ENCODE results near the gene EFNA2.
"Not testable (repeated sequence)": the region's sequence is repeated elsewhere in the genome, so short reads cannot be mapped to it uniquely, and the experiment has no call there.

The EFNA2 gene

DNA sequence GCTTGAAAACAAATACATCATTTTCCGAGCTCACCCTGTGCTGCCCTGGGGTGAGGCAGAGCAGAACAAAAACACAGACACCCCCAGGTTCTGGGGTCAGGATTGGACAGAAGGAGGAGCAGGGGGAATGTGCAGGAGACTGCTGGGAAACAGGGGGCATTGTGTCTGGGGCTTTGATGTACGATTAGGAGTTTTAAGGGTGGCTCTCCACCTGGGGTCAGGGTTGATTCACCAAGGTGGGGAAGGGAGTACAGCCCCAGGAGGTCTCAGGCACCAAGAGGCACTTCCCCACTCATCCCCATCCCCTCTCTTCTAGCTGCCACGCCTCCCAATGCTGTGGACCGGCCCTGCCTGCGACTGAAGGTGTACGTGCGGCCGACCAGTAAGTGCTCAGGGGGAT lies 12.6 kb downstream of the EFNA2 start:
- DNase-seq (ENCODE audit: low read depth in 2 of 2): no peak

DNA sequence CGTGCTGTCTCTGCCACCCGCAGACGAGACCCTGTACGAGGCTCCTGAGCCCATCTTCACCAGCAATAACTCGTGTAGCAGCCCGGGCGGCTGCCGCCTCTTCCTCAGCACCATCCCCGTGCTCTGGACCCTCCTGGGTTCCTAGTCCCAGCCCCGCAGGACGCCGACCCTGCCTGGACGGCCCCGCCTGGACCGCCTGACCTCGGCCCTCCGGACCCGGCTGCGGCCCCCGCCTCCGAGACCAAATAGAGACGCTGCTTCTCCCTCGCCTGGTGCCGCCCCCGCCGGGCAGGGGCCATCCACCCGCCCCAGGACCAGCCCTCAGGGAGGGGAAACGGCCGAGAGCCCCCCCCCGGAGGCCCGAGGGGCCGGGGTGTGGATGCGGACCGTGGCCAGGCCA lies 14.1 kb downstream of the EFNA2 start:
- no peak for DNase-seq (ENCODE audit: low read depth in 2 of 2)

- no peak for DNase-seq (ENCODE audit: low read depth in 2 of 2)
Measured at GRCh38 chr19:1300744-1301490, 15.2 kb downstream of the EFNA2 start.

- no peak for DNase-seq (ENCODE audit: low read depth in 2 of 2)
Measured at GRCh38 chr19:1302533-1303239, 17.0 kb downstream of the EFNA2 start.

GRCh38 chr19:1304197-1304924 lies 18.7 kb downstream of the EFNA2 start:
- no peak for DNase-seq (ENCODE audit: low read depth in 2 of 2)

DNA sequence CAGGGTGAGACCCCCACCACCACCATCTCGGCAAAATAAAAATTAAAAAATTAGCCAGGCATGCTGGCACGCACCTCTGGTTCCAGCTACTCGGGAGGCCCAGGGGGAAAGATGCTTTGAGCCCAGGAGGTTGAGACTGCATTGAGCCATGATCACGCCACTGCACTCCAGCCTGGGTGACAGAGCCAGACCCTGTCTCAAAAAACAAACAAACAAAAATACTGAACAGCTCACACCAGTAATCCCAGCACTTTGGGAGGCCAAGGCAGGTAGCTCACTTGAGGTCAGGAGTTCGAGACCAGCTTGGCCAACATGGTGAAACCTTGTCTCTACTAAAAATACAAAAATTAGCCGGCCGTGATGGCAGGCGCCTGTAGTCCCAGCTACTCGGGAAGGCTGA lies 19.7 kb downstream of the EFNA2 start:
- not testable (repeated sequence) for DNase-seq (ENCODE audit: low read depth in 2 of 2)

- no peak for DNase-seq (ENCODE audit: low read depth in 2 of 2)
Measured at GRCh38 chr19:1307320-1307719, 21.6 kb downstream of the EFNA2 start.

DNA sequence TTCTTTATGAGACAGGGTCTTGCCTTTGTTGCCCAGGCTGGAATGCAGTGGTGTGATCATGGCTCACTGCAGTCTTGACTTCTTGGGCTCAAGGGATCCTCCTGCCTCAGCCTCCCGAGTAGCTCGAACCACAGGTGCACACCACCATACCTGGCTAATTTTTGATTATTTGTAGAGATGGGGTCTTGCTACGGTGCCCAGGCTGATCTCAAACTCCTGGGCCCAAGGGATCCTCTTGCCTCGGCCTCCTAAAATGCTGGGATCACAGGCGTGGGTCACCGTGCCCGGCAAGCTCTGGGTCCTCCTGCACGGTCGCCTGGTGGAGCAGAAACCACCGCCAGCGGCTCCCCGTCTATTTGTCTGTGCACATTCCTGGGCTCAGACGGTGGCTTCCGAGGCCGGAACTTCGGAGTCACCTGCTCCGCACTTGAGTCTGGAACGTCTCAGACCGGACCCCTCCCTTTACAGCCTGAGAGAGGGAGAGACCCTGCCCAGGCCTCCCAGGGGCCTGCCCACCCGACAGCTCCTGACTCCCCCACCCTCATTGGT lies 22.2 kb downstream of the EFNA2 start:
- no peak for DNase-seq (ENCODE audit: low read depth in 2 of 2)

DNA sequence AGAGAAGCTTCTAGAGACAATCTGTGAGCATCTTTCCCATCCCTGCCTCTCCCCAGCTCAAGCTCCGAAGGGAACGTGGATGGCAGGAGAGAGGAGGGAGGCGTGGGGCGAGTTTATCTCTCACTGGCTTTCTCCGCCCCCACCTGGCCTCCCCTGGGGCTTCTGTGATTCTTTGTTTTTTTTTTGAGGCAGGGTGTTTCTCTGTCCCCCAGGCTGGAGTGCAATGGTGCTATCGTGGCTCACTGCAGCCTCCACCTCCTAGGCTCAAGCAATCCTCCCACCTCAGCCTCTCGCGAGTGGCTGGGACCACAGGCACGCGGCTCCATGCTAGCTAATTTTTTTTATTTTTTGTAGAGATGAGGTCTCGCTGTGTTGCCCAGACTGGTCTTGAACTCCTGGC lies 23.0 kb downstream of the EFNA2 start:
- DNase-seq (ENCODE audit: low read depth in 2 of 2): no peak

DNA sequence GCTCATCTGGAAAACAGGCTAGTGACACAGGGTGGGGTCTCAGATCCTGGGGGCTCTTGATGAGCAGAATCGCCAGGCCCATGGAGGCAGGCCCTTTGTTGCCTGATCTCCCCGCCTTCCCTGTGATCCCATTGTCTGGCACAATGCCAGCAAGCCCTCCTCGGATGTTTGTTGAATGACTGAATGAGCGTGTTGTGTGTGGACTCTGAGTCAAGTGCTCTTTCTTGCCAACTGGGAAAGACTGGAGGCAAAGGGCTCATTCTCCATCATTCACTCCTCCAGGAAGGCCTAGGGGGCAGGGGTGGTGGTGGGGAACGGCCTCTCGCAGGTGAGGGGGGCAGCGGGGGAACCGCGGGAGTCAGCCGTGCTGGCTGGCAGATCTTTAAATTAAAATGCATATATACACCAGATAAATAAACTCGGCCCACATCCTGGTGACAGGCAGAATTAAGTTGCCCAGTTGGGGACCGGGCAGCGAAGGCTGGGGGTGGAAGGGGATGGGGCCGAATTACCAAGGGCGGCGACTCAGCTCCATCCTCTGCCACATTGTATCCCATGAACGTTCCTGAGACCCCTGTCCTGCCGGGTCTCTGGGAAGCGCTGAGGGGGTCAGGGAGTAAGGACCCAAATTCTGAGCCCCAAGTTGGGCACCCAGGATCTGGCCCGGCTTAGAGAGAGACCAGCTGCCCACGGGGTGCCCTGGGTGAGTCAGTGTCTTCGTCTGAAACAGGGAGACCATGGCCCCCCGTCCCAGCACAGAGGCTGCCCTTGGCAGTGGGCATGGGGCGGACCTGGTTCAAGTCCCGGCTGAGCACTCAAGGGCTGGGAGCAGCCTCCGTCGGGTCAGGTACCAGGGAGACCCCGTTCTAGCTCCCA lies 24.5 kb downstream of the EFNA2 start:
- no peak for DNase-seq (ENCODE audit: low read depth in 2 of 2)

GRCh38 chr19:1310853-1311180 lies 25.1 kb downstream of the EFNA2 start:
- no peak for DNase-seq (ENCODE audit: low read depth in 2 of 2)

DNA sequence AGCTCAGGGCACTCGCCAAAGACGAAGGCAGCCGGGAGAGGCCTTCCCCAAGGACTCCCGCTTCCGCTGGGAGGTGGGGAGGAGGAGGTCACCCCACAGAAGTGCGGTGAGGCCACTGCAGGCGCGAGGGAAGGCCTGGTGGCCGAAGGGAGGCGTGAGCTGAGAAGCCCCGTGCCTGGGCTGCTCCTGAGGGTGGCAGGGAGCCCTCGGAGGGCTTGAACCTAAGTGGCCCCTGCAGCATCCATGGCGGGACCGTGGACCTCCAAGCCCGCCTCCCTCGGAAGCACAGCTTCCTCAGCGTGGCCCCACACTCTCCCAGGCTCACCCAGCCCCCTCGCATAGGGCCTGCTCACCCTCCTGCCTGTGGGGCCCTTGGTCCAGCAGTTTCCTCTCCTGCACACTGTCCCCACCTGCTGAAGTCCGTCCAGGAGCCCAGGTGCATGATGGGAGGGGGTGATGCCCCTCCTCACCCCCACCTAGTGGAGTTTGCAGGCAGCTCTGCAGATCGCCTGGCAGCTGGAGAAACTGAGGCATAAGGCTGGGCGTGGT lies 25.9 kb downstream of the EFNA2 start:
- DNase-seq (ENCODE audit: low read depth in 2 of 2): no peak

DNA sequence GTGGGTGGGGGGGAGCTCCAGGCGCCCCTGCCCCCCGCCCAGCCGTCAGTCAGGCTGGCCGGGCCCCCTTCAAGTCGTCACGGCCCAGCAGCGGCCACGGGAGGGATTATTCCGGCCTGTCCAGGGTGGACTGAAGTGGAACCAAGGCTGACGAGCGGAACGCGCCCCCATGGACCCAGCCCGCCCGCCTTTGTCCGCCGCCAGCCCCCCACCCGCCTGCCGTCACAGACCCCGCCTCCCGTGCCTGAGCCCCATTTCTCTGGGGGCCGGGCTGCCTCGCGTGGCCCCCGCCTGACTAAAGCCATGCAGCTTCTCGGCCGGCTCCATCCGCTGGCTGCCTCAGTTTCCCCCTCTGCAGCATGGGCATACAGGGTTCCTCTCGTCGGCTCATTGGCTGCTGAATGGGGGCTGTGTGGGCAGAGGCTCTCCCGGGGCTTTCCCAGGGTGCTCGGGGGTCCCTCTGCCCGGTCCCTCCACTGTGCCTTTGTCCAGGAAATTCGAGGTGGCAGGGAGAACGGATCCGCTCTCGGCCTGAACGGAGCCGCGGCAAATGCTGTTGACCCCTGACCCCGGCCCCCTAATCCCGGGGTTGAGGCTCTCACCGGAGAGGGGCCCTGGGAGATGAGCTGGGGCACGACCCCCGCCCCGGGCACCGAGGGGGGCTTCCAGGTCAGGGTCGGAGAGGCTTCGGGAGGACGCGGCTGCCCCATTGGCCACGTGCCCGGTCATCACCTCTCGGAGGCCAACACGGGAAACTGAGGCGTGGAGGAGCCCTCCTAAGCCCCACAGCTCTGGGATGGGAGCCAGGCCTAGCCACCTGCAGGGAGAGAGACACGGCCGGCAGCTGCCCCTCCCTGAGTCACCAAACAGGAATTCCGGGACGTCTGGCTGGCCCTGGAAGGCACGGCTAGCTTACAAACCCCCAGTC lies 27.4 kb downstream of the EFNA2 start:
- DNase-seq (ENCODE audit: low read depth in 2 of 2): no peak

GRCh38 chr19:1313695-1314613 lies 28.3 kb downstream of the EFNA2 start:
- no peak for DNase-seq (ENCODE audit: low read depth in 2 of 2)

DNA sequence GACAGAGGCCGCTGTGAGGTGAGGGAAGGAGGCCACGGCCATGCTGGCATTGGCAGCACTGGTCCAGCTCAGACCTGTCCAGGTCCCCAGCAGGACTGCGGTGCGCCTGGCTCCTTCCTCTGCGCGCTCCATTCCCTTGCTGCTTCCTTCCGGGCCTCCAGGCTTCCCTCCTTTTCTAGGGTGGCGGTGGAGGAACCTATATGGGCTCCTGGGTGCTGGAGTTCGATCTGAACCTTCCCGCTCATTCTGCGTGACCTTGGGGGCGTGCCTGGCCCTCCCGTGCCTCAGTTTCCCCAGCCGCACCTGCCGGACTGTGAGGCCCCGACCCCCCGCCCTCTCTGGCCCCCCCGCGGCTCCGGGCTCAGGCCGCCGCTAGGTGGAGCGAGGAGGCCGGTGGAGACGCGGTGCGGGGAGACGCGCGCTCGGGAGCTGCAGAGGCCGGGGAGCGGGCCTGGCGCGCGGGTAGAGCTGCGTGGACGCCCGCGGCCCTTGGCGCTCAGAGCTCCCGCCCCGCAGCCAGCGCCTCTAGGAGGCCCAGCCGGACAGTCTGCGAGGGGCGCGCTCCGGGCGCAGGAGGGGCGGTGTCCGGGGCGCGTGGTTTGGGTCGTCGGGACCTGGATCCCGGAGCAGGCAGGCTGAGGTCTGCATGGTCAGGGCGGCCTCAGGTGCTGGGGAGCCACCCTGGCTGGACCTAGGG lies 29.9 kb downstream of the EFNA2 start:
- DNase-seq (ENCODE audit: low read depth in 2 of 2): no peak

- no peak for DNase-seq (ENCODE audit: low read depth in 2 of 2)
Measured at GRCh38 chr19:1316466-1316865, 30.8 kb downstream of the EFNA2 start.

DNA sequence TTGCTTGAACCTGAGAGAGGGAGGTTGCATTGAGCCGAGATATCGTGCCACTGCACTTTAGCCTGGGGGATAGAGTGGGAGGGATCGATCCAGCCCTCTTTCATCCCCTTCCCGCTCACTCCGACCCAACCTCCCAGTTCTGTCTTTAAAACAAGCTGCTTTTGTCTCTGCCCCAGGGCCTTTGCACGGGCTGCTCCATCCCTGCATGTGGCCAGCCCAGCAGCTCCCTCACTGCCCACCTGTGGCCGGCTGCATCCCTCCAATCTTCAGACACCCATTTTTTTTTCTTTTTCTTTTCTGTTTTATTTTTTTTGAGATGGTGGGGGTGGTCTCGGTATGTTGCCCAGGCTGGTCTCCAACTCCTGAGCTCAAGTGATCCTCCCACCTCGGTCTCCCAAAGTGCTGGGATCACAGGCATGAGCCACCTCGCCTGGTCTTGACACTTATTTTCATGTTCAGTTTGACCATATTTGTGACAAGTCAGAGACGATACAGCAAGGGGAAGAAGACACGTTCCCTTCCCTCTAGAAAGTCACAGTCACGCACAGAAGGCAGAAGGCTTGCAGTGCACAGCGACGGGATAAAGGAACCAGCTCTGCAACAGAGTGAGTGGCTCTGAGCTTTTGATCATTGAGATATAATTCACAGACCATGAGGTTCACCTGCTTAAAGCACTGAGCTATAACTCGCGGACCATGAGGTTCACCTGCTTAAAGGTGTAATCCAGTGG lies 31.8 kb downstream of the EFNA2 start:
- no peak for DNase-seq (ENCODE audit: low read depth in 2 of 2)
